MCF 10A (cell line): ENCODE measurements around the gene HMOX1. TPM values are rescaled to one million over a fixed set of nuclear protein-coding genes. Genes with fewer than 3 reads are reported as not detected.

Experiments
- BruUV-seq: library from RNA; stranded (reverse); fragments of 400-500 nt; replicated peaks from 2 replicates; lab custom pipeline; 2021; lab: Mats Ljungman, UMichigan
- CTCF ChIA-PET: fragments of 300-600 bp; sonication (Branson Sonifier 250); formaldehyde crosslinking; extraction: SDS; loops from one replicate; lab custom pipeline; 2021; ENCODE audit warnings: antibody characterized with exemption, inconsistent platforms; lab: Yijun Ruan, JAX
- POLR2A ChIA-PET: fragments of 300-600, 350-650 bp; sonication (Branson Sonifier 250); formaldehyde crosslinking; extraction: SDS; loops from one replicate; lab custom pipeline; 2020; ENCODE audit warnings: antibody characterized with exemption, inconsistent platforms; lab: Yijun Ruan, JAX
- DNase-seq: peaks from one replicate; pipeline ENCODE4 v3.0.0-alpha.2; 2018; ENCODE audit not compliant: unreplicated experiment
- H3K27ac Mint-ChIP-seq: one replicate; pipeline ENCODE4 v1.8.0; 2022; ENCODE audit warnings: mild to moderate bottlenecking, low read depth, mixed read lengths; ENCODE audit not compliant: unreplicated experiment
- H3K27me3 Mint-ChIP-seq: one replicate; pipeline ENCODE4 v1.8.0; 2022; ENCODE audit warnings: mixed read lengths; ENCODE audit not compliant: insufficient read depth, unreplicated experiment
- H3K36me3 Mint-ChIP-seq: one replicate; pipeline ENCODE4 v1.8.0; 2022; ENCODE audit warnings: mild to moderate bottlenecking, moderate library complexity, mixed read lengths; ENCODE audit not compliant: insufficient read depth, unreplicated experiment
- H3K4me1 Mint-ChIP-seq: one replicate; pipeline ENCODE4 v1.8.0; 2022; ENCODE audit warnings: mixed read lengths; ENCODE audit not compliant: insufficient read depth, unreplicated experiment
- H3K4me3 Mint-ChIP-seq: one replicate; pipeline ENCODE4 v1.8.0; 2022; ENCODE audit warnings: mild to moderate bottlenecking, moderate library complexity, mixed read lengths; ENCODE audit not compliant: unreplicated experiment
- H3K9me3 Mint-ChIP-seq: one replicate; pipeline ENCODE4 v1.8.0; 2022; ENCODE audit warnings: mixed read lengths; ENCODE audit not compliant: unreplicated experiment
- intact Hi-C: fragments of 100-400 bp; cut with micrococcal nuclease; formaldehyde crosslinking; loops from 2 replicates; pipeline ENCODE4 v1.14.1; 2022
- total RNA-seq: library from RNA; stranded (reverse); gene quantifications from 2 replicates; pipeline ENCODE4 v1.2.3, GENCODE V29; 2022
- TF ChIP-seq, protein P1 (sequence below): fragments of 200-600 bp; IDR thresholded peaks from one replicate; pipeline ENCODE4 v1.8.0; 2022; ENCODE audit warnings: antibody characterized with exemption, mild to moderate bottlenecking; ENCODE audit not compliant: unreplicated experiment

HMOX1 gene
- total RNA-seq, 1 experiment from 2014 or later: 1.9 TPM

DNA sequence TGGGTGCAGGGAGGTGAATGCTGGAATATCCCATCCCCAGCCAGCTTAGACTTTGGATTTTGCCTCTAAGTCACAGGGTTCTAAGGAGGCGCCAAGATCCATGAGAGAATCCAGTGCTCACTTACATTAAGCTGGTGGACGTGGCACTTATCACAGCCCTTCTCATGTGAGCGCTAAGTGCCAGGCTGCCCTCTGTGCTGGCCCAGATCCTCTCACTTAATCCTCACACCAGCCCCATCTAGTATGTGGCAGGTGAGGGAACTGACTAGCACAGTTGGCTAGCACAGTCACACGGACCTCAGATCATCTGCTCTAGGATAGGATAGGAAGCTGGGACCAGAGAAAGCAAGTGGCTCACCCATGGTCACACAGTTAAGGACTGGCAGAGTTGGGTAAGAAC, 3.6 kb downstream of the HMOX1 start:
- H3K4me1 Mint-ChIP-seq: peaks cover 18% of the 10 kb centered on the region
- no peak overlapping the region for H3K27ac Mint-ChIP-seq
- POLR2A ChIA-PET: interaction anchor here (0.7 kb wide), 1 partner anchor 204 kb away, joined by 3 read pairs; no protein-coding TSS in a partner anchor
- intact Hi-C loops: no loop called here
- CTCF ChIA-PET: interaction anchor here (0.6 kb wide), 1 partner anchor 9 kb away, joined by 3 read pairs; no protein-coding TSS in a partner anchor
- TF ChIP-seq, protein P1, sequence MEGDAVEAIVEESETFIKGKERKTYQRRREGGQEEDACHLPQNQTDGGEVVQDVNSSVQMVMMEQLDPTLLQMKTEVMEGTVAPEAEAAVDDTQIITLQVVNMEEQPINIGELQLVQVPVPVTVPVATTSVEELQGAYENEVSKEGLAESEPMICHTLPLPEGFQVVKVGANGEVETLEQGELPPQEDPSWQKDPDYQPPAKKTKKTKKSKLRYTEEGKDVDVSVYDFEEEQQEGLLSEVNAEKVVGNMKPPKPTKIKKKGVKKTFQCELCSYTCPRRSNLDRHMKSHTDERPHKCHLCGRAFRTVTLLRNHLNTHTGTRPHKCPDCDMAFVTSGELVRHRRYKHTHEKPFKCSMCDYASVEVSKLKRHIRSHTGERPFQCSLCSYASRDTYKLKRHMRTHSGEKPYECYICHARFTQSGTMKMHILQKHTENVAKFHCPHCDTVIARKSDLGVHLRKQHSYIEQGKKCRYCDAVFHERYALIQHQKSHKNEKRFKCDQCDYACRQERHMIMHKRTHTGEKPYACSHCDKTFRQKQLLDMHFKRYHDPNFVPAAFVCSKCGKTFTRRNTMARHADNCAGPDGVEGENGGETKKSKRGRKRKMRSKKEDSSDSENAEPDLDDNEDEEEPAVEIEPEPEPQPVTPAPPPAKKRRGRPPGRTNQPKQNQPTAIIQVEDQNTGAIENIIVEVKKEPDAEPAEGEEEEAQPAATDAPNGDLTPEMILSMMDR: no peak
- DNase-seq: no peak
- H3K4me3 Mint-ChIP-seq: no peak overlapping the region
- no peaks in the 10 kb centered on the region for H3K36me3 Mint-ChIP-seq
- no peaks in the 10 kb centered on the region for H3K9me3 Mint-ChIP-seq
- no TSS peak for BruUV-seq
- no peaks in the 10 kb centered on the region for H3K27me3 Mint-ChIP-seq

DNA sequence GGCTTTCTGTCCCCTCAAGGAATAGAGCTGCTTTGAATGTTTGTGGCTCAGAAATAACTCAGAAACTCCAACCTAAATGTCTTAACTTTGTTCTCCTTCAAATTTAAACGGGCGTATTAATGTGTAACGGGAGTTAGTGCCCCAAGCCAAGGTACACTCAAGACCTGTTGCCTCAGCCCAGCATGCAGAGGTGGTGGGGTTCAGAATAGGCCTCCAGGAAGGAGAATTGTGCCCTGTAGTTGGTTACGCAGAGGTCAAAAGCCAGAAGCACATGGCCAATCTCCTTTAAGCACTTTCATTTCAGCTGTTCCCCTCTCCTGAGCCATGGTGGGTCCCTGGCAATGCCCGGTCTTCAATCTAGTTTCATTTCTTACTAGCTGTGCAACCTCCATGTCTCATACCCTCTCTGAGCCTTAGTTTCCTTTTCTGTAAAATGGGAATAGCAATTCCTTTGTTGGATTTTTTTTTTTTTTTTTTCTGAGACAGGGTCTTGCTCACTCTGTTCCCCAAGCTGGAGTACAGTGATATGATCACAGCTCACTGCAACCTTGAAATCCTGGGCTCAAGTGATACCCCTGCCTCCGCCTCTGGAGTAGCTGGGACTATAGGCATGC, 4.2 kb downstream of the HMOX1 start:
- TF ChIP-seq, protein P1: no peak
- no TSS peak for BruUV-seq
- H3K27ac Mint-ChIP-seq: no peak overlapping the region
- H3K36me3 Mint-ChIP-seq: no peaks in the 10 kb centered on the region
- intact Hi-C loops: loop anchor here (1.0 kb wide), 1 partner anchor 10 kb away; no protein-coding TSS in a partner anchor
- peaks cover 14% of the 10 kb centered on the region for H3K4me1 Mint-ChIP-seq
- ChIA-PET CTCF (interaction anchor here (0.6 to 1.4 kb wide), 3 partner anchors 9 to 468 kb away, joined by 3 to 5 read pairs (median 4); no protein-coding TSS in a partner anchor), POLR2A (no interaction called here)
- no peaks in the 10 kb centered on the region for H3K9me3 Mint-ChIP-seq
- no peaks in the 10 kb centered on the region for H3K27me3 Mint-ChIP-seq
- no peak for DNase-seq
- H3K4me3 Mint-ChIP-seq: no peak overlapping the region

DNA sequence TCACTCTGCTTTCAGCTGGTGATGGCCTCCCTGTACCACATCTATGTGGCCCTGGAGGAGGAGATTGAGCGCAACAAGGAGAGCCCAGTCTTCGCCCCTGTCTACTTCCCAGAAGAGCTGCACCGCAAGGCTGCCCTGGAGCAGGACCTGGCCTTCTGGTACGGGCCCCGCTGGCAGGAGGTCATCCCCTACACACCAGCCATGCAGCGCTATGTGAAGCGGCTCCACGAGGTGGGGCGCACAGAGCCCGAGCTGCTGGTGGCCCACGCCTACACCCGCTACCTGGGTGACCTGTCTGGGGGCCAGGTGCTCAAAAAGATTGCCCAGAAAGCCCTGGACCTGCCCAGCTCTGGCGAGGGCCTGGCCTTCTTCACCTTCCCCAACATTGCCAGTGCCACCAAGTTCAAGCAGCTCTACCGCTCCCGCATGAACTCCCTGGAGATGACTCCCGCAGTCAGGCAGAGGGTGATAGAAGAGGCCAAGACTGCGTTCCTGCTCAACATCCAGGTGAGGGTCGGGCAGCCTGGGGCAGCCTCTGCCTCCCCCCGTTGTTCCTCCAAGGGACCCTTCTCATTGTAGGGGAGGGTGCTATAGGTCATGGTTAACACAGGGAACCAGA, 5.9 kb downstream of the HMOX1 start:
- no peak for DNase-seq
- intact Hi-C loops: no loop called here
- TF ChIP-seq, protein P1: no peak
- Mint-ChIP-seq H3K4me3 (no peak overlapping the region), H3K27ac (no peak overlapping the region), H3K4me1 (peaks cover 2% of the 10 kb centered on the region), H3K27me3 (no peaks in the 10 kb centered on the region), H3K36me3 (no peaks in the 10 kb centered on the region), H3K9me3 (no peaks in the 10 kb centered on the region)
- POLR2A ChIA-PET: no interaction called here
- CTCF ChIA-PET: interaction anchor here (1.1 to 1.4 kb wide), 2 partner anchors 36 to 44 kb away, joined by 3 to 5 read pairs; no protein-coding TSS in a partner anchor
- no TSS peak for BruUV-seq

DNA sequence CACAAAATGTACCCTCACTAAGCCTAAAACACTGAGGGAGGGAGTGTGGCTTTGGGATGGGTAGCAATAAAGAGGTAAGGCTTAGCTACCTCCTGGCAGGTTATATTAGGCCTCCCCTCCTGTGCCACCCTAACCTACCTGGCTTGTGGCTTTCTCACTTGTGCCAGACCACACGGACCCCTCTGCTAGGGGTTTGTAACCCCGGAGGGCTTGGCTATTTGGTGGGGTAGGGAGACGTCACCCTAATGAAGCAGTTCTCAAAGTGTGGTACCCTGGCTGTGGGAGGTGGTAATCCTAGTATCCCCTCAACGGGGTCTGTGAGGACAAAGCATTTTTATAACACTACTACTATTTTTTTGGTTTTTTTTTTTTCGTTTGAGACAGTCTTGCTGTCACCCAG, 10.0 kb downstream of the HMOX1 start:
- ChIA-PET POLR2A (no interaction called here), CTCF (interaction anchor here (0.6 kb wide), 1 partner anchor 236 kb away, joined by 3 read pairs; no protein-coding TSS in a partner anchor)
- BruUV-seq: no TSS peak
- no peak overlapping the region for H3K27ac Mint-ChIP-seq
- DNase-seq: no peak
- intact Hi-C loops: no loop called here
- H3K36me3 Mint-ChIP-seq: no peaks in the 10 kb centered on the region
- TF ChIP-seq, protein P1: no peak
- no peak overlapping the region for H3K4me3 Mint-ChIP-seq
- no peaks in the 10 kb centered on the region for H3K9me3 Mint-ChIP-seq
- no peaks in the 10 kb centered on the region for H3K4me1 Mint-ChIP-seq
- H3K27me3 Mint-ChIP-seq: no peaks in the 10 kb centered on the region
